Peyer's patch (tissue), 4 donors: ENCODE measurements around the gene RAB35.

ENCODE experiments used
- CTCF ChIP-seq, 6 experiments: fragments of 450-650 bp in 4 of 6; fragments of 200-600 bp in 2 of 6; sonication (generic) in 1 of 6; IDR thresholded peaks; one replicate each; pipeline ENCODE4 v1.5.1; 2017 to 2019; ENCODE audit warnings: antibody characterized with exemption in 6 of 6, mild to moderate bottlenecking in 3 of 6, moderate library complexity in 1 of 6
- POLR2A ChIP-seq, 2 donors: fragments of 450-650 bp; IDR thresholded peaks; one replicate each; pipeline ENCODE4 v1.5.1; 2017; ENCODE audit warnings: antibody characterized with exemption in 2 of 2, mild to moderate bottlenecking in 2 of 2, moderate library complexity in 2 of 2

- no peak for TF ChIP-seq CTCF (IDR thresholded peaks at IDR 0.05)
- no peak for TF ChIP-seq POLR2A (IDR thresholded peaks at IDR 0.05)
Measured at GRCh38 chr12:120161852-120162251, 45.3 kb upstream of the RAB35 start.
